ENCODE results near the gene PCCA. TPM values are rescaled to one million over a fixed set of nuclear protein-coding genes. Genes with fewer than 3 reads are reported as not detected.

PCCA gene
- total and polyA plus RNA-seq, 4 experiments from 2014 or later: 4.4 to 9.7 (median 7.4) TPM

- no peak overlapping the region for H3K27ac Mint-ChIP-seq
Observed at GRCh38 chr13:100208626-100209025, 119.7 kb downstream of the PCCA start.

GRCh38 chr13:100209857-100210825, 121.2 kb downstream of the PCCA start:
- ChIA-PET CTCF (ENCODE audit: partially characterized antibody) (interaction anchor here (1.4 kb wide), 1 partner anchor 7 kb away, joined by 3 read pairs; no protein-coding TSS in a partner anchor), POLR2A (ENCODE audit: partially characterized antibody) (no interaction called here)
- H3K4me3 Mint-ChIP-seq: no peak overlapping the region

More at GRCh38 chr13:100208626-100209025, 119.7 kb downstream of the PCCA start:
- DNase-seq: no peak
- intact Hi-C loops (cut with micrococcal nuclease): no loop called here
- Mint-ChIP-seq H3K4me1 (peaks cover 5 to 12% (median 11%) of the 10 kb centered on the region in 4 donors), H3K9me3 (peaks cover 0 to 6% (median 0%) of the 10 kb centered on the region in 8 donors), H3K4me3 (no peak overlapping the region), H3K27me3 (no peaks in the 10 kb centered on the region), H3K36me3 (peaks cover 18 to 27% of the 10 kb centered on the region in 2 donors)
- Histone ChIP-seq H3K4me3 (ENCODE audit: low read length in 2 of 2) (no peak overlapping the region), H3K27me3 (ENCODE audit: insufficient read depth, low read length) (no peaks in the 10 kb centered on the region), H3K9me3 (ENCODE audit: control insufficient read depth in 1 of 2, low read length in 2 of 2) (no peaks in the 10 kb centered on the region), H3K27ac (ENCODE audit: low read depth, low read length) (no peak overlapping the region), H3K36me3 (ENCODE audit: insufficient read depth, low read length) (no peaks in the 10 kb centered on the region), H3K4me1 (ENCODE audit: insufficient read depth, low read length) (peaks cover 10% of the 10 kb centered on the region)
- CTCF ChIA-PET (ENCODE audit: partially characterized antibody): no interaction called here
- POLR2A ChIA-PET (ENCODE audit: partially characterized antibody): no interaction called here

GRCh38 chr13:100211016-100211710, 122.3 kb downstream of the PCCA start:
- H3K27ac Mint-ChIP-seq: no peak overlapping the region
- CTCF ChIA-PET (ENCODE audit: partially characterized antibody): interaction anchor here (1.4 kb wide), 1 partner anchor 9 kb away, joined by 3 read pairs; no protein-coding TSS in a partner anchor
- peaks cover 19 to 43% of the 10 kb centered on the region in 2 donors for H3K36me3 Mint-ChIP-seq
- no peaks in the 10 kb centered on the region for H3K27me3 ChIP-seq (ENCODE audit: insufficient read depth, low read length)
- POLR2A ChIA-PET (ENCODE audit: partially characterized antibody): no interaction called here
- no peaks in the 10 kb centered on the region for H3K36me3 ChIP-seq (ENCODE audit: insufficient read depth, low read length)
- no peak overlapping the region for H3K4me3 Mint-ChIP-seq
- intact Hi-C loops (cut with micrococcal nuclease): no loop called here
- no peaks in the 10 kb centered on the region for H3K9me3 ChIP-seq (ENCODE audit: control insufficient read depth in 1 of 2, low read length in 2 of 2)
- H3K27me3 Mint-ChIP-seq: no peaks in the 10 kb centered on the region
- peaks cover 0 to 10% (median 2%) of the 10 kb centered on the region in 8 donors for H3K9me3 Mint-ChIP-seq
- no peaks in the 10 kb centered on the region for H3K4me1 ChIP-seq (ENCODE audit: insufficient read depth, low read length)
- no peak for DNase-seq
- H3K27ac ChIP-seq (ENCODE audit: low read depth, low read length): no peak overlapping the region
- no peak overlapping the region for H3K4me3 ChIP-seq (ENCODE audit: low read length in 2 of 2)
- H3K4me1 Mint-ChIP-seq: no peaks in the 10 kb centered on the region

More at GRCh38 chr13:100209857-100210825, 121.2 kb downstream of the PCCA start:
- DNase-seq: no peak
- no peaks in the 10 kb centered on the region for H3K9me3 ChIP-seq (ENCODE audit: control insufficient read depth in 1 of 2, low read length in 2 of 2)
- H3K27me3 Mint-ChIP-seq: no peaks in the 10 kb centered on the region
- H3K4me1 ChIP-seq (ENCODE audit: insufficient read depth, low read length): no peaks in the 10 kb centered on the region
- no peak overlapping the region for H3K27ac ChIP-seq (ENCODE audit: low read depth, low read length)
- H3K36me3 ChIP-seq (ENCODE audit: insufficient read depth, low read length): no peaks in the 10 kb centered on the region
- peaks cover 0 to under 1% (median 0%) of the 10 kb centered on the region in 4 donors for H3K4me1 Mint-ChIP-seq
- no peak overlapping the region for H3K4me3 ChIP-seq (ENCODE audit: low read length in 2 of 2)
- no peaks in the 10 kb centered on the region for H3K27me3 ChIP-seq (ENCODE audit: insufficient read depth, low read length)
- intact Hi-C loops (cut with micrococcal nuclease): no loop called here
- H3K36me3 Mint-ChIP-seq: peaks cover 19 to 39% of the 10 kb centered on the region in 2 donors
- H3K27ac Mint-ChIP-seq: no peak overlapping the region
- peaks cover 0 to 10% (median 2%) of the 10 kb centered on the region in 8 donors for H3K9me3 Mint-ChIP-seq

- POLR2A ChIA-PET (ENCODE audit: partially characterized antibody): no interaction called here
- no peaks in the 10 kb centered on the region for H3K36me3 ChIP-seq (ENCODE audit: insufficient read depth, low read length)
- peaks cover 19 to 47% of the 10 kb centered on the region in 2 donors for H3K36me3 Mint-ChIP-seq
- intact Hi-C loops (cut with micrococcal nuclease): no loop called here
- no peaks in the 10 kb centered on the region for H3K27me3 ChIP-seq (ENCODE audit: insufficient read depth, low read length)
- no peaks in the 10 kb centered on the region for H3K4me1 ChIP-seq (ENCODE audit: insufficient read depth, low read length)
- CTCF ChIA-PET (ENCODE audit: partially characterized antibody): no interaction called here
- no peaks in the 10 kb centered on the region for H3K4me1 Mint-ChIP-seq
- no peak overlapping the region for H3K4me3 Mint-ChIP-seq
- H3K27ac Mint-ChIP-seq: no peak overlapping the region
- H3K27ac ChIP-seq (ENCODE audit: low read depth, low read length): no peak overlapping the region
- H3K4me3 ChIP-seq (ENCODE audit: low read length in 2 of 2): no peak overlapping the region
- H3K9me3 Mint-ChIP-seq: peaks cover 0 to 10% (median 2%) of the 10 kb centered on the region in 8 donors
- H3K9me3 ChIP-seq (ENCODE audit: control insufficient read depth in 1 of 2, low read length in 2 of 2): no peaks in the 10 kb centered on the region
- no peaks in the 10 kb centered on the region for H3K27me3 Mint-ChIP-seq
- DNase-seq: no peak
Observed at GRCh38 chr13:100212904-100213553, 124.1 kb downstream of the PCCA start.

GRCh38 chr13:100213576-100213975, 124.7 kb downstream of the PCCA start:
- intact Hi-C loops (cut with micrococcal nuclease): no loop called here
- ChIA-PET CTCF (ENCODE audit: partially characterized antibody) (no interaction called here), POLR2A (ENCODE audit: partially characterized antibody) (no interaction called here)
- Mint-ChIP-seq H3K9me3 (peaks cover 0 to 10% (median 2%) of the 10 kb centered on the region in 8 donors), H3K27me3 (no peaks in the 10 kb centered on the region), H3K4me1 (no peaks in the 10 kb centered on the region), H3K27ac (no peak overlapping the region), H3K4me3 (no peak overlapping the region), H3K36me3 (peaks cover 19 to 44% of the 10 kb centered on the region in 2 donors)
- no peaks in the 10 kb centered on the region for H3K9me3 ChIP-seq (ENCODE audit: control insufficient read depth in 1 of 2, low read length in 2 of 2)
- DNase-seq: no peak
- H3K4me3 ChIP-seq (ENCODE audit: low read length in 2 of 2): no peak overlapping the region
- no peaks in the 10 kb centered on the region for H3K27me3 ChIP-seq (ENCODE audit: insufficient read depth, low read length)
- H3K36me3 ChIP-seq (ENCODE audit: insufficient read depth, low read length): no peaks in the 10 kb centered on the region
- H3K27ac ChIP-seq (ENCODE audit: low read depth, low read length): no peak overlapping the region
- H3K4me1 ChIP-seq (ENCODE audit: insufficient read depth, low read length): no peaks in the 10 kb centered on the region

- Mint-ChIP-seq H3K27me3 (no peaks in the 10 kb centered on the region), H3K4me3 (no peak overlapping the region), H3K9me3 (peaks cover 0 to 10% (median 2%) of the 10 kb centered on the region in 8 donors), H3K4me1 (no peaks in the 10 kb centered on the region), H3K27ac (no peak overlapping the region), H3K36me3 (peaks cover 16 to 44% of the 10 kb centered on the region in 2 donors)
- intact Hi-C loops (cut with micrococcal nuclease): no loop called here
- ChIA-PET POLR2A (ENCODE audit: partially characterized antibody) (no interaction called here), CTCF (ENCODE audit: partially characterized antibody) (interaction anchor here (1.2 kb wide), 1 partner anchor 10 kb away, joined by 3 read pairs; no protein-coding TSS in a partner anchor)
- Histone ChIP-seq H3K4me1 (ENCODE audit: insufficient read depth, low read length) (no peaks in the 10 kb centered on the region), H3K9me3 (ENCODE audit: control insufficient read depth in 1 of 2, low read length in 2 of 2) (no peaks in the 10 kb centered on the region), H3K4me3 (ENCODE audit: low read length in 2 of 2) (no peak overlapping the region), H3K27me3 (ENCODE audit: insufficient read depth, low read length) (no peaks in the 10 kb centered on the region), H3K36me3 (ENCODE audit: insufficient read depth, low read length) (no peaks in the 10 kb centered on the region), H3K27ac (ENCODE audit: low read depth, low read length) (no peak overlapping the region)
- DNase-seq: no peak
Observed at GRCh38 chr13:100214886-100215285, 126.0 kb downstream of the PCCA start.

GRCh38 chr13:100221166-100221565, 132.3 kb downstream of the PCCA start:
- H3K9me3 Mint-ChIP-seq: no peaks in the 10 kb centered on the region
- H3K4me1 Mint-ChIP-seq: no peaks in the 10 kb centered on the region
- H3K27ac Mint-ChIP-seq: no peak overlapping the region
- Histone ChIP-seq H3K27ac (ENCODE audit: low read depth, low read length) (no peak overlapping the region), H3K36me3 (ENCODE audit: insufficient read depth, low read length) (no peaks in the 10 kb centered on the region), H3K9me3 (ENCODE audit: control insufficient read depth in 1 of 2, low read length in 2 of 2) (no peaks in the 10 kb centered on the region), H3K27me3 (ENCODE audit: insufficient read depth, low read length) (no peaks in the 10 kb centered on the region), H3K4me3 (ENCODE audit: low read length in 2 of 2) (no peak overlapping the region), H3K4me1 (ENCODE audit: insufficient read depth, low read length) (no peaks in the 10 kb centered on the region)
- no peaks in the 10 kb centered on the region for H3K27me3 Mint-ChIP-seq
- intact Hi-C loops (cut with micrococcal nuclease): no loop called here
- ChIA-PET POLR2A (ENCODE audit: partially characterized antibody) (no interaction called here), CTCF (ENCODE audit: partially characterized antibody) (no interaction called here)
- no peak overlapping the region for H3K4me3 Mint-ChIP-seq
- peaks cover 0 to 30% of the 10 kb centered on the region in 2 donors for H3K36me3 Mint-ChIP-seq
- no peak for DNase-seq
